Endothelial cell (in vitro differentiated cells): ENCODE results near the gene USP9X. TPM values are rescaled to one million over a fixed set of nuclear protein-coding genes. Genes with fewer than 3 reads are reported as not detected.

Source experiments
- DNase-seq: peaks from one replicate; pipeline ENCODE4 v3.0.0; 2021; ENCODE audit warnings: low spot score
- H3K27ac Mint-ChIP-seq: one replicate; pipeline ENCODE4 v1.8.0; 2021; ENCODE audit warnings: mixed read lengths, inconsistent platforms; ENCODE audit not compliant: unreplicated experiment
- H3K27me3 Mint-ChIP-seq: one replicate; pipeline ENCODE4 v1.8.0; 2021; ENCODE audit warnings: mild to moderate bottlenecking, moderate library complexity, mixed read lengths, inconsistent platforms; ENCODE audit not compliant: unreplicated experiment
- H3K36me3 Mint-ChIP-seq: one replicate; pipeline ENCODE4 v1.8.0; 2021; ENCODE audit warnings: mild to moderate bottlenecking, low read depth, mixed read lengths, inconsistent platforms; ENCODE audit not compliant: unreplicated experiment
- H3K4me1 Mint-ChIP-seq: one replicate; pipeline ENCODE4 v1.8.0; 2021; ENCODE audit warnings: mild to moderate bottlenecking, mixed read lengths, inconsistent platforms; ENCODE audit not compliant: unreplicated experiment
- H3K4me3 Mint-ChIP-seq: one replicate; pipeline ENCODE4 v1.8.0; 2021; ENCODE audit warnings: mild to moderate bottlenecking, mixed read lengths, inconsistent platforms; ENCODE audit not compliant: unreplicated experiment
- H3K9me3 Mint-ChIP-seq: one replicate; pipeline ENCODE4 v1.8.0; 2021; ENCODE audit warnings: mixed read lengths, inconsistent platforms; ENCODE audit not compliant: unreplicated experiment
- CTCF ChIP-seq: fragments of 200-600 bp; sonication (generic); IDR thresholded peaks from one replicate; pipeline ENCODE4 v1.5.0; 2021; ENCODE audit warnings: antibody characterized with exemption; ENCODE audit not compliant: unreplicated experiment
- total RNA-seq: library from RNA; stranded (reverse); fragmentation: NEBNext Ultra II Directional; extraction: Animal tissue kit (Norgen Biotek cat#: 25700); gene quantifications from one replicate; pipeline ENCODE4 v1.2.1, GENCODE V29; 2021; ENCODE audit not compliant: unreplicated experiment

Gene USP9X
- total RNA-seq, 1 donor from 2014 or later, result 72.9 TPM

GRCh38 chrX:41043674-41044345 is 41.4 kb upstream of the USP9X start:
- no peak for DNase-seq
- no peak for TF ChIP-seq CTCF

GRCh38 chrX:41045960-41046567 is 39.2 kb upstream of the USP9X start:
- Mint-ChIP-seq H3K4me3 (no peak overlapping the region), H3K9me3 (no peaks in the 10 kb centered on the region), H3K27me3 (no peaks in the 10 kb centered on the region), H3K4me1 (peaks cover 11% of the 10 kb centered on the region), H3K27ac (no peak overlapping the region), H3K36me3 (no peaks in the 10 kb centered on the region)
- DNase-seq, result no peak
- TF ChIP-seq CTCF, result no peak

More at GRCh38 chrX:41043674-41044345, 41.4 kb upstream of the USP9X start:
- no peaks in the 10 kb centered on the region for H3K36me3 Mint-ChIP-seq
- H3K4me1 Mint-ChIP-seq, result peaks cover 11% of the 10 kb centered on the region
- H3K9me3 Mint-ChIP-seq, result no peaks in the 10 kb centered on the region
- no peak overlapping the region for H3K27ac Mint-ChIP-seq
- no peaks in the 10 kb centered on the region for H3K27me3 Mint-ChIP-seq
- H3K4me3 Mint-ChIP-seq, result no peak overlapping the region

GRCh38 chrX:41047878-41048534 is 37.2 kb upstream of the USP9X start:
- DNase-seq, result no peak
- no peak overlapping the region for H3K4me3 Mint-ChIP-seq
- no peaks in the 10 kb centered on the region for H3K9me3 Mint-ChIP-seq
- H3K27me3 Mint-ChIP-seq, result no peaks in the 10 kb centered on the region
- TF ChIP-seq CTCF, result no peak
- no peaks in the 10 kb centered on the region for H3K36me3 Mint-ChIP-seq
- peaks cover 11% of the 10 kb centered on the region for H3K4me1 Mint-ChIP-seq
- no peak overlapping the region for H3K27ac Mint-ChIP-seq

- Mint-ChIP-seq H3K9me3 (no peaks in the 10 kb centered on the region), H3K4me3 (no peak overlapping the region), H3K27me3 (no peaks in the 10 kb centered on the region), H3K4me1 (peaks cover 11% of the 10 kb centered on the region), H3K36me3 (no peaks in the 10 kb centered on the region), H3K27ac (no peak overlapping the region)
- DNase-seq, result no peak
- no peak for TF ChIP-seq CTCF
Measured at GRCh38 chrX:41050359-41050758, 34.9 kb upstream of the USP9X start.

GRCh38 chrX:41051288-41051687 is 34.0 kb upstream of the USP9X start:
- no peak overlapping the region for H3K4me3 Mint-ChIP-seq
- H3K36me3 Mint-ChIP-seq, result no peaks in the 10 kb centered on the region
- peaks cover 7% of the 10 kb centered on the region for H3K4me1 Mint-ChIP-seq
- no peak for TF ChIP-seq CTCF
- no peaks in the 10 kb centered on the region for H3K27me3 Mint-ChIP-seq
- H3K9me3 Mint-ChIP-seq, result no peaks in the 10 kb centered on the region
- no peak for DNase-seq
- H3K27ac Mint-ChIP-seq, result no peak overlapping the region
